NOMO-1 treated with dmso at 0.1 percent for 144 hours (cell line): Measurements from ENCODE around the gene CTTNBP2NL.
"Not testable (repeated sequence)": the region's sequence is repeated elsewhere in the genome, so short reads cannot be mapped to it uniquely, and the experiment has no call there.

Experiments
- DNase-seq: peaks from one replicate; lab custom pipeline; 2025; ENCODE audit not compliant: unreplicated experiment; lab: John Stamatoyannopoulos, UW

The CTTNBP2NL gene

GRCh38 chr1:112418099-112418892 is 22.3 kb downstream of the CTTNBP2NL start:
- DNase-seq: no peak

GRCh38 chr1:112423207-112423606 is 27.2 kb downstream of the CTTNBP2NL start:
- no peak for DNase-seq

GRCh38 chr1:112423666-112424065 is 27.7 kb downstream of the CTTNBP2NL start:
- DNase-seq: not testable (repeated sequence)

- DNase-seq: no peak
Measured at GRCh38 chr1:112429749-112430148, 33.7 kb downstream of the CTTNBP2NL start.

GRCh38 chr1:112431038-112431437 is 35.0 kb downstream of the CTTNBP2NL start:
- DNase-seq: no peak

GRCh38 chr1:112435448-112435847 is 39.4 kb downstream of the CTTNBP2NL start:
- DNase-seq: no peak

GRCh38 chr1:112436384-112437156 is 40.6 kb downstream of the CTTNBP2NL start:
- DNase-seq: no peak

GRCh38 chr1:112438156-112438555 is 42.1 kb downstream of the CTTNBP2NL start:
- DNase-seq: not testable (repeated sequence)

GRCh38 chr1:112439592-112439991 is 43.6 kb downstream of the CTTNBP2NL start:
- DNase-seq: no peak

GRCh38 chr1:112440574-112440973 is 44.6 kb downstream of the CTTNBP2NL start:
- DNase-seq: no peak

GRCh38 chr1:112444269-112444668 is 48.3 kb downstream of the CTTNBP2NL start:
- no peak for DNase-seq

- no peak for DNase-seq
Measured at GRCh38 chr1:112445596-112445995, 49.6 kb downstream of the CTTNBP2NL start.

GRCh38 chr1:112446411-112446810 is 50.4 kb downstream of the CTTNBP2NL start:
- DNase-seq: no peak

- no peak for DNase-seq
Measured at GRCh38 chr1:112448904-112449629, 53.1 kb downstream of the CTTNBP2NL start.

GRCh38 chr1:112449630-112449983 is 53.6 kb downstream of the CTTNBP2NL start:
- no peak for DNase-seq

GRCh38 chr1:112450773-112451172 is 54.8 kb downstream of the CTTNBP2NL start:
- no peak for DNase-seq

GRCh38 chr1:112451301-112451700 is 55.3 kb downstream of the CTTNBP2NL start:
- DNase-seq: not testable (repeated sequence)

GRCh38 chr1:112453876-112454275 is 57.9 kb downstream of the CTTNBP2NL start:
- DNase-seq: no peak

GRCh38 chr1:112454316-112454715 is 58.3 kb downstream of the CTTNBP2NL start:
- DNase-seq: no peak

GRCh38 chr1:112457241-112457640 is 61.2 kb downstream of the CTTNBP2NL start:
- no peak for DNase-seq

- no peak for DNase-seq
Measured at GRCh38 chr1:112457955-112458354, 61.9 kb downstream of the CTTNBP2NL start.

GRCh38 chr1:112458756-112459155 is 62.7 kb downstream of the CTTNBP2NL start:
- DNase-seq: no peak
